Neural cell (in vitro differentiated cells): ENCODE measurements around the gene QRFPR. TPM values are rescaled to one million over a fixed set of nuclear protein-coding genes. Genes with fewer than 3 reads are reported as not detected.

Experiments used
- H2AFZ ChIP-seq: fragments of 200-600, 300-800 bp; sonication (generic), shearing (Covaris generic); 2 replicates; pipeline ENCODE4 v1.6.0; 2014; ENCODE audit warnings: low read depth, mild to moderate bottlenecking, antibody characterized with exemption, low read length, moderate library complexity
- H3F3A ChIP-seq: fragments of 200-600 bp; shearing (Covaris generic); 2 replicates; pipeline ENCODE4 v1.6.1; 2016; ENCODE audit warnings: mild to moderate bottlenecking, moderate library complexity, mixed read lengths, antibody characterized with exemption, low read length; ENCODE audit not compliant: insufficient read depth, poor library complexity, severe bottlenecking
- H3K27ac ChIP-seq: fragments of 200-600, 300-800 bp; sonication (generic), shearing (Covaris generic); 2 replicates; pipeline ENCODE4 v1.5.1; 2014; ENCODE audit warnings: mild to moderate bottlenecking, low read length, moderate library complexity
- H3K27me3 ChIP-seq: fragments of 300-800, 200-600 bp; sonication (generic), shearing (Covaris generic); 2 replicates; pipeline ENCODE4 v1.6.0; 2014; ENCODE audit warnings: mild to moderate bottlenecking, low read depth, low read length, moderate library complexity; ENCODE audit not compliant: insufficient read depth
- H3K36me3 ChIP-seq: fragments of 300-800, 200-600 bp; sonication (generic), shearing (Covaris generic); 2 replicates; pipeline ENCODE4 v1.5.1; 2014; ENCODE audit warnings: mild to moderate bottlenecking, antibody characterized with exemption, low read length, moderate library complexity; ENCODE audit not compliant: insufficient read depth
- H3K4me2 ChIP-seq: fragments of 300-800, 200-600 bp; sonication (generic), shearing (Covaris generic); 2 replicates; pipeline ENCODE4 v1.6.0; 2014; ENCODE audit warnings: mild to moderate bottlenecking, low read length
- H3K4me3 ChIP-seq: fragments of 300-800, 200-600 bp; sonication (generic), shearing (Covaris generic); 2 replicates; pipeline ENCODE4 v1.5.1; 2014; ENCODE audit warnings: mild to moderate bottlenecking, low read length, moderate library complexity
- H3K79me2 ChIP-seq: fragments of 200-600 bp; shearing (Covaris generic); replicated peaks from 2 replicates; pipeline ENCODE4 v1.6.0; 2014; ENCODE audit warnings: mild to moderate bottlenecking, low read length, moderate library complexity; ENCODE audit not compliant: insufficient read depth
- H3K9ac ChIP-seq: fragments of 300-800, 200-600 bp; sonication (generic), shearing (Covaris generic); 2 replicates; pipeline ENCODE4 v1.6.1; 2016; ENCODE audit warnings: mild to moderate bottlenecking, low read length, mixed read lengths
- H3K9me2 ChIP-seq: fragments of 200-600 bp; shearing (Covaris generic); 2 replicates; pipeline ENCODE4 v1.6.1; 2016; ENCODE audit warnings: mild to moderate bottlenecking, low read length, mixed read lengths; ENCODE audit not compliant: insufficient read depth
- H3K9me3 ChIP-seq: fragments of 200-600, 300-800 bp; sonication (generic), shearing (Covaris generic); 2 replicates; pipeline ENCODE4 v1.6.1; 2016; ENCODE audit warnings: mild to moderate bottlenecking, mixed run types, low read length, moderate library complexity, mixed read lengths
- H4K20me1 ChIP-seq: fragments of 200-600 bp; shearing (Covaris generic); 2 replicates; pipeline ENCODE4 v1.6.1; 2016; ENCODE audit warnings: mild to moderate bottlenecking, mixed run types; ENCODE audit not compliant: insufficient read depth
- EP300 ChIP-seq: fragments of 450-650 bp; conservative IDR thresholded peaks from 2 replicates; pipeline ENCODE4 v1.6.1; 2014; ENCODE audit warnings: antibody characterized with exemption, mild to moderate bottlenecking, moderate library complexity; ENCODE audit not compliant: poor library complexity, severe bottlenecking
- EZH2 ChIP-seq: fragments of 200-600, 300-800 bp; shearing (Covaris generic), sonication (generic); IDR thresholded peaks from 2 replicates; pipeline ENCODE4 v1.6.1; 2014; ENCODE audit warnings: antibody characterized with exemption, low read length, borderline replicate concordance, mild to moderate bottlenecking; ENCODE audit not compliant: insufficient read depth, poor library complexity, severe bottlenecking
- MXI1 ChIP-seq: fragments of 450-650 bp; conservative IDR thresholded peaks from 2 replicates; pipeline ENCODE4 v1.6.1; 2014; ENCODE audit warnings: antibody characterized with exemption, mild to moderate bottlenecking; ENCODE audit not compliant: poor library complexity, severe bottlenecking
- POLR2AphosphoS5 ChIP-seq: IDR thresholded peaks from 2 replicates; pipeline ENCODE4 v1.6.1; 2012
- RAD21 ChIP-seq: fragments of 450-650 bp; conservative IDR thresholded peaks from 2 replicates; pipeline ENCODE4 v1.6.1; 2014; ENCODE audit warnings: antibody characterized with exemption, mild to moderate bottlenecking, moderate library complexity
- SMC3 ChIP-seq: fragments of 450-650 bp; conservative IDR thresholded peaks from 2 replicates; pipeline ENCODE4 v1.6.1; 2014; ENCODE audit warnings: antibody characterized with exemption, mild to moderate bottlenecking, moderate library complexity; ENCODE audit not compliant: poor library complexity
- TAF1 ChIP-seq: IDR thresholded peaks from 2 replicates; pipeline ENCODE4 v1.6.1; 2012; ENCODE audit warnings: low read depth
- polyA minus RNA-seq: library from RNA; depleted of rRNA, polyadenylated mRNA; stranded (reverse); fragments of >200 nt; gene quantifications from 2 replicates; pipeline ENCODE4 v1.2.3, GENCODE V29; 2014
- polyA plus RNA-seq: library from polyadenylated mRNA; depleted of rRNA; stranded (reverse); fragments of >200 nt; gene quantifications from 2 replicates; pipeline ENCODE4 v1.2.3, GENCODE V29; 2014
- TF ChIP-seq, protein P1 (sequence below): IDR thresholded peaks from 2 replicates; pipeline ENCODE4 v1.6.1; 2012; ENCODE audit warnings: borderline replicate concordance
- TF ChIP-seq, protein P2 (sequence below): fragments of 450-650 bp; IDR thresholded peaks from 2 replicates; pipeline ENCODE4 v1.5.1; 2014; ENCODE audit warnings: antibody characterized with exemption, mild to moderate bottlenecking, moderate library complexity; ENCODE audit not compliant: poor library complexity, severe bottlenecking

The QRFPR gene
- polyA plus RNA-seq (0.54 and 1.0 TPM in 2 replicates), polyA minus RNA-seq (not detected in 2 replicates)

DNA sequence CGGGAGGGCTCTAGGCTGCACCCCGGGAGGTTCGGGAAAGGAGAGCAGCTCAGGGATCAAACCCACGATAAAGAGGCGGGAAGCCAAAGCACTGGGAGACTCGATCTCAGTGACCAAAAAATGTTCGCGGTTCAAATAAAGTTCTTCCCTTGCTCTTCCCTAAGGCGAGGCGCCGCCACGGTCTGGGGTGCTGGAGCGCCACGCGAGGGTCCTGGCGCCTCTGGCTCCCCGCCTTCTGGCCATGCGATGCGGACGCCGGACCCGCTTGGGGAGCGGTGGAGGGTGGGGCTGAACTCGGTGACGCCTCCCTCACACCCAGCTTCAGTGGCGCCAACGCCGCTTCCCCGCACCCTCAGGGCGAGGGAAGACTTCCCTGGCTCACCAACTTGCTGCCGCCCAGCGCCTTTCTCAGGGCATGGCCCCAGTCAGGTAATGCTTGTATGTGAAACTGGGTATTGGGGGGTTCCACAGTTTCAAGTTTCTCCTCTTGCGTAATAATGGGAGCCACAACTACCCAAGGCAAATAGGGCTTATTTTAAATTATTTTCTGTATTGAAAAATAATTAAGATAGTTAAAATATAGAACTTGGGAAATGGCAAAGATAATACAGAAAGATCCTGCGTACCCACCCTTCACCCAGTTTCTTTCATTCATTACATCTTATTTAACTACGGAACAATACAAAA lies at the start of gene QRFPR:
Gene QRFPR (minus strand): TSS at position 243 of the 687 bp plus-strand sequence. CDS start 371 bp downstream, outside the sequence.
- peaks cover 34% of the 10 kb centered on the region for H3K27me3 ChIP-seq
- no peaks in the 10 kb centered on the region for H3F3A ChIP-seq
- H4K20me1 ChIP-seq = no peaks in the 10 kb centered on the region
- no peak within 1 kb of the TSS for H3K27ac ChIP-seq
- H3K36me3 ChIP-seq = no peaks in the 10 kb centered on the region
- H2AFZ ChIP-seq = no peak within 1 kb of the TSS
- H3K4me2 ChIP-seq = peak within 1 kb of the TSS; percentile 45
- H3K9me3 ChIP-seq = no peaks in the 10 kb centered on the region
- no peaks in the 10 kb centered on the region for H3K79me2 ChIP-seq
- TF ChIP-seq SMC3 = no peak
- no peaks in the 10 kb centered on the region for H3K9me2 ChIP-seq
- H3K4me3 ChIP-seq = peak within 1 kb of the TSS; percentile 68
- H3K9ac ChIP-seq = peak within 1 kb of the TSS; percentile 25

DNA sequence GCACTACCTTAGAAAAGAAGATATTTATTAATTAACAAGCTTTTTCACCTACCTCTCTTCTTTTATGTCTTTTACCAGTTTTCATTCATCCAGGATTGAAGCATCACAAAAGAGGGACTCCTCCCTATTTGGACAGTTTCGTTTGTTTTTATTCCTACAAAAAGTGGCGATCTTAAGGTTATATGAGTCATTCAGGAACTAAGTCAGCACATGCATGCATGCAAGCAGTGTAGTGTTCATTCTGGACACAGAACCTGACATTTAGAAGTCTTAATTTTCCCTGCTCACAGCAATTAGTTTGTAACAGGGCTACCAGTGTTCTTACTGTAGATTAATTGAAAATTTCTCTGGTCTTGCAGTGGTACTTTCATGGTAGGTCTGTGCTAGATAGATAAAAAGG lies 47.9 kb upstream of the QRFPR start:
- Histone ChIP-seq H3K27me3 (no peaks in the 10 kb centered on the region), H3K27ac (no peak overlapping the region), H3F3A (no peaks in the 10 kb centered on the region), H3K4me2 (no peak overlapping the region), H4K20me1 (no peaks in the 10 kb centered on the region), H3K9me3 (no peaks in the 10 kb centered on the region), H3K9me2 (no peaks in the 10 kb centered on the region), H3K36me3 (no peaks in the 10 kb centered on the region), H3K79me2 (no peaks in the 10 kb centered on the region), H3K9ac (no peak overlapping the region), H2AFZ (no peak overlapping the region), H3K4me3 (no peak overlapping the region)
- no peak for TF ChIP-seq SMC3
- TF ChIP-seq, protein P1, sequence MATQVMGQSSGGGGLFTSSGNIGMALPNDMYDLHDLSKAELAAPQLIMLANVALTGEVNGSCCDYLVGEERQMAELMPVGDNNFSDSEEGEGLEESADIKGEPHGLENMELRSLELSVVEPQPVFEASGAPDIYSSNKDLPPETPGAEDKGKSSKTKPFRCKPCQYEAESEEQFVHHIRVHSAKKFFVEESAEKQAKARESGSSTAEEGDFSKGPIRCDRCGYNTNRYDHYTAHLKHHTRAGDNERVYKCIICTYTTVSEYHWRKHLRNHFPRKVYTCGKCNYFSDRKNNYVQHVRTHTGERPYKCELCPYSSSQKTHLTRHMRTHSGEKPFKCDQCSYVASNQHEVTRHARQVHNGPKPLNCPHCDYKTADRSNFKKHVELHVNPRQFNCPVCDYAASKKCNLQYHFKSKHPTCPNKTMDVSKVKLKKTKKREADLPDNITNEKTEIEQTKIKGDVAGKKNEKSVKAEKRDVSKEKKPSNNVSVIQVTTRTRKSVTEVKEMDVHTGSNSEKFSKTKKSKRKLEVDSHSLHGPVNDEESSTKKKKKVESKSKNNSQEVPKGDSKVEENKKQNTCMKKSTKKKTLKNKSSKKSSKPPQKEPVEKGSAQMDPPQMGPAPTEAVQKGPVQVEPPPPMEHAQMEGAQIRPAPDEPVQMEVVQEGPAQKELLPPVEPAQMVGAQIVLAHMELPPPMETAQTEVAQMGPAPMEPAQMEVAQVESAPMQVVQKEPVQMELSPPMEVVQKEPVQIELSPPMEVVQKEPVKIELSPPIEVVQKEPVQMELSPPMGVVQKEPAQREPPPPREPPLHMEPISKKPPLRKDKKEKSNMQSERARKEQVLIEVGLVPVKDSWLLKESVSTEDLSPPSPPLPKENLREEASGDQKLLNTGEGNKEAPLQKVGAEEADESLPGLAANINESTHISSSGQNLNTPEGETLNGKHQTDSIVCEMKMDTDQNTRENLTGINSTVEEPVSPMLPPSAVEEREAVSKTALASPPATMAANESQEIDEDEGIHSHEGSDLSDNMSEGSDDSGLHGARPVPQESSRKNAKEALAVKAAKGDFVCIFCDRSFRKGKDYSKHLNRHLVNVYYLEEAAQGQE = no peak
- TF ChIP-seq, protein P2, sequence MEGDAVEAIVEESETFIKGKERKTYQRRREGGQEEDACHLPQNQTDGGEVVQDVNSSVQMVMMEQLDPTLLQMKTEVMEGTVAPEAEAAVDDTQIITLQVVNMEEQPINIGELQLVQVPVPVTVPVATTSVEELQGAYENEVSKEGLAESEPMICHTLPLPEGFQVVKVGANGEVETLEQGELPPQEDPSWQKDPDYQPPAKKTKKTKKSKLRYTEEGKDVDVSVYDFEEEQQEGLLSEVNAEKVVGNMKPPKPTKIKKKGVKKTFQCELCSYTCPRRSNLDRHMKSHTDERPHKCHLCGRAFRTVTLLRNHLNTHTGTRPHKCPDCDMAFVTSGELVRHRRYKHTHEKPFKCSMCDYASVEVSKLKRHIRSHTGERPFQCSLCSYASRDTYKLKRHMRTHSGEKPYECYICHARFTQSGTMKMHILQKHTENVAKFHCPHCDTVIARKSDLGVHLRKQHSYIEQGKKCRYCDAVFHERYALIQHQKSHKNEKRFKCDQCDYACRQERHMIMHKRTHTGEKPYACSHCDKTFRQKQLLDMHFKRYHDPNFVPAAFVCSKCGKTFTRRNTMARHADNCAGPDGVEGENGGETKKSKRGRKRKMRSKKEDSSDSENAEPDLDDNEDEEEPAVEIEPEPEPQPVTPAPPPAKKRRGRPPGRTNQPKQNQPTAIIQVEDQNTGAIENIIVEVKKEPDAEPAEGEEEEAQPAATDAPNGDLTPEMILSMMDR = no peak
- TF ChIP-seq EP300 = no peak
- no peak for TF ChIP-seq TAF1
- no peak for TF ChIP-seq MXI1

DNA sequence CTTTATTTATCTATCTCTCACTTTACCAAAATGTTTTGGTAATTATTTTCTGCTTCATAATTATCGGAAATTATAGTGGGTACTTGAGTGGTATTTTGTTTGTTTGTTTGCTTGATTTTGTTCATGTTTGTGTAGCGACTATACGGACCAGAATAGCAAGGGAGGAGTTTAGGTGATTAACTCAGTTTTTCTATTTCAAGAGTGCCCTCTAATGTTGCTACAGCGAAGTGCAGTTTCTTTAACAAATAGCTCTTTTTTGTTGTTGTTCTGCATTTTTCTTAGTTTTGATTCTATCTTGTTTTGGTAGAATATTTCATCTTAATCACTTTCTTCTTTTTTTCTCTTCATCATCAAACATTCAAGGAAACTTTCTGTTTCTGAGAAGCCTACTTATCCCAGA lies 40.8 kb upstream of the QRFPR start:
- Histone ChIP-seq H3K4me2 (no peak overlapping the region), H4K20me1 (no peaks in the 10 kb centered on the region)

More for the DNA sequence above, 40.8 kb upstream of the QRFPR start:
- H3K79me2 ChIP-seq = no peaks in the 10 kb centered on the region
- H3F3A ChIP-seq = no peaks in the 10 kb centered on the region
- no peaks in the 10 kb centered on the region for H3K36me3 ChIP-seq
- no peaks in the 10 kb centered on the region for H3K27me3 ChIP-seq
- no peak overlapping the region for H3K27ac ChIP-seq
- no peak for TF ChIP-seq EZH2
- TF ChIP-seq EP300 = no peak
- no peak for TF ChIP-seq POLR2AphosphoS5
- TF ChIP-seq SMC3 = no peak
- no peak for TF ChIP-seq RAD21
- TF ChIP-seq MXI1 = no peak
- no peak for TF ChIP-seq TAF1
- TF ChIP-seq, protein P1 = no peak
- TF ChIP-seq, protein P2 = no peak
- H3K9ac ChIP-seq = no peak overlapping the region
- no peaks in the 10 kb centered on the region for H3K9me2 ChIP-seq
- H2AFZ ChIP-seq = no peak overlapping the region
- H3K9me3 ChIP-seq = no peaks in the 10 kb centered on the region
- H3K4me3 ChIP-seq = no peak overlapping the region
